OCI-LY3 (cell line): ENCODE measurements around the gene TULP4.

Experiments used
- H2AFZ ChIP-seq: fragments of 200-600, 300-600 bp; shearing (Covaris generic); 2 replicates; pipeline ENCODE4 v1.6.0; 2014; ENCODE audit warnings: antibody characterized with exemption, low read depth, low read length
- H3K27ac ChIP-seq: fragments of 200-600, 300-600 bp; sonication (generic); 2 replicates; pipeline ENCODE4 v1.5.1; 2014; ENCODE audit warnings: mild to moderate bottlenecking, low read length, moderate library complexity, mixed read lengths
- H3K27me3 ChIP-seq: fragments of 200-600, 300-600 bp; sonication (generic); 2 replicates; pipeline ENCODE4 v1.6.1; 2014; ENCODE audit warnings: low read depth, low read length, mixed read lengths
- H3K36me3 ChIP-seq: fragments of 200-600, 300-600 bp; sonication (generic); replicated peaks from 2 replicates; pipeline ENCODE3; 2014; ENCODE audit warnings: low read depth, low read length, mixed read lengths
- H3K4me1 ChIP-seq: fragments of 300-600, 200-600 bp; sonication (generic); 2 replicates; pipeline ENCODE4 v1.6.1; 2014; ENCODE audit warnings: low read length, mixed read lengths
- H3K4me2 ChIP-seq: fragments of 200-600, 300-600 bp; sonication (generic); 2 replicates; pipeline ENCODE4 v1.6.1; 2014; ENCODE audit warnings: low read length, mixed read lengths
- H3K4me3 ChIP-seq: fragments of 300-600, 200-600 bp; sonication (generic); 2 replicates; pipeline ENCODE4 v1.5.1; 2014; ENCODE audit warnings: antibody characterized with exemption, mild to moderate bottlenecking, low read length, moderate library complexity
- H3K79me2 ChIP-seq: fragments of 300-600, 200-600 bp; shearing (Covaris generic); 2 replicates; pipeline ENCODE4 v1.6.1; 2014; ENCODE audit warnings: mild to moderate bottlenecking, low read length, mixed read lengths
- H3K9ac ChIP-seq: fragments of 300-600, 200-600 bp; shearing (Covaris generic); 2 replicates; pipeline ENCODE4 v1.6.0; 2014; ENCODE audit warnings: mild to moderate bottlenecking, low read length, moderate library complexity
- H3K9me3 ChIP-seq: fragments of 200-600, 300-600 bp; shearing (Covaris generic); 2 replicates; pipeline ENCODE4 v1.6.1; 2014; ENCODE audit warnings: low read length, mixed read lengths; ENCODE audit not compliant: insufficient read depth
- H4K20me1 ChIP-seq: fragments of 200-600, 300-600 bp; sonication (generic); 2 replicates; pipeline ENCODE4 v1.6.1; 2016; ENCODE audit warnings: low read length, mixed read lengths; ENCODE audit not compliant: insufficient read depth
- EZH2phosphoT487 ChIP-seq: fragments of 200-600 bp; shearing (Covaris generic); IDR thresholded peaks from 2 replicates; pipeline ENCODE4 v1.6.1; 2018; ENCODE audit warnings: antibody characterized with exemption, mixed run types, low read depth
- TF ChIP-seq, protein P1 (sequence below): fragments of 200-600, 300-600 bp; sonication (generic); IDR thresholded peaks from 2 replicates; pipeline ENCODE4 v1.5.1; 2014; ENCODE audit warnings: antibody characterized with exemption, low read length, low read depth

Gene TULP4

DNA sequence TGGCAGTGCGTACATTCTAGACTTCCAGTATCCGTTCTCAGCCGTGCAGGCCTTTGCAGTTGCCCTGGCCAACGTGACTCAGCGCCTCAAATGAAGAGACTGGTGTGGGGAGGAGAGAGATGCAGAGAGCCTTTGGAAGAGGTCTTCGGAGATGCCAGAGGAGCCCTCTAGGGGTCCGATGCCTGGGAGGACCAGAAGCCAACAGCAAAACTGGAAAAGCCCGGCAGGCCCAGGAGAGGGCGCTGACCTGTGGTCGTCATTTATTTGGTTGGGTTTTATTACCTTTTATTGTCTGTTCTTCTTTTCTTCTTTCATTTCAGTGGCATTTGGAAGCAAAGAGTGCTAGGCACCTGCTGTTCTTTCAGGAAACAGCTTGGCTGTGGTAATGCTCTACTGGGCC is 194.3 kb downstream of the TULP4 start:
- TF ChIP-seq, protein P1, sequence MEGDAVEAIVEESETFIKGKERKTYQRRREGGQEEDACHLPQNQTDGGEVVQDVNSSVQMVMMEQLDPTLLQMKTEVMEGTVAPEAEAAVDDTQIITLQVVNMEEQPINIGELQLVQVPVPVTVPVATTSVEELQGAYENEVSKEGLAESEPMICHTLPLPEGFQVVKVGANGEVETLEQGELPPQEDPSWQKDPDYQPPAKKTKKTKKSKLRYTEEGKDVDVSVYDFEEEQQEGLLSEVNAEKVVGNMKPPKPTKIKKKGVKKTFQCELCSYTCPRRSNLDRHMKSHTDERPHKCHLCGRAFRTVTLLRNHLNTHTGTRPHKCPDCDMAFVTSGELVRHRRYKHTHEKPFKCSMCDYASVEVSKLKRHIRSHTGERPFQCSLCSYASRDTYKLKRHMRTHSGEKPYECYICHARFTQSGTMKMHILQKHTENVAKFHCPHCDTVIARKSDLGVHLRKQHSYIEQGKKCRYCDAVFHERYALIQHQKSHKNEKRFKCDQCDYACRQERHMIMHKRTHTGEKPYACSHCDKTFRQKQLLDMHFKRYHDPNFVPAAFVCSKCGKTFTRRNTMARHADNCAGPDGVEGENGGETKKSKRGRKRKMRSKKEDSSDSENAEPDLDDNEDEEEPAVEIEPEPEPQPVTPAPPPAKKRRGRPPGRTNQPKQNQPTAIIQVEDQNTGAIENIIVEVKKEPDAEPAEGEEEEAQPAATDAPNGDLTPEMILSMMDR = no peak
- TF ChIP-seq EZH2phosphoT487 = no peak
- no peak overlapping the region for H3K9ac ChIP-seq
- no peak overlapping the region for H3K4me3 ChIP-seq
- H3K79me2 ChIP-seq = no peaks in the 10 kb centered on the region
- H3K4me1 ChIP-seq = peaks cover 5% of the 10 kb centered on the region; the same call in 1 of the 2 replicates
- no peak overlapping the region for H3K27ac ChIP-seq
- H3K27me3 ChIP-seq = no peaks in the 10 kb centered on the region
- H2AFZ ChIP-seq = no peak overlapping the region
- no peaks in the 10 kb centered on the region for H4K20me1 ChIP-seq
- H3K4me2 ChIP-seq = no peak overlapping the region
- no peaks in the 10 kb centered on the region for H3K9me3 ChIP-seq
- H3K36me3 ChIP-seq = no peaks in the 10 kb centered on the region

DNA sequence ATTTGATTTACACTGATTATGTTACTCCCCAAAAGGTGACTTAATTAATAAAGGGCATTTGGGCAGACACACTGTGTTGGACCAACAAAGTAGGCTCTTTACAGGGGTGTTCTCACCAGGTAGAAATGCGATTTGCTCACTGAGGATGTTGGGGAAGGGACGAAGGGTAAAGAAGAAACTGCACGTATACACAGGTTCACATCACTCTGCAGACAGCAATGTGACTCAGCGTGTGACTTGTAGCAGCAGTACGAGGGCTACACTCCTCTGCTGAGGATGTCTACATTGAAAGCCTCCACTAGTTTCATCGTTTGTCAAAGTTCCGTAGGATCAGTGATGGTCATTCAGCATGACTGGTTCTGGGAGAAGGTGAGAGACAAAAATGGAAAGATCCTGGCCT is 194.9 kb downstream of the TULP4 start:
- no peak overlapping the region for H3K27ac ChIP-seq
- peaks cover 5% of the 10 kb centered on the region; the same call in 1 of the 2 replicates for H3K4me1 ChIP-seq
- H3K9ac ChIP-seq = no peak overlapping the region
- no peaks in the 10 kb centered on the region for H4K20me1 ChIP-seq
- no peaks in the 10 kb centered on the region for H3K79me2 ChIP-seq
- H3K4me2 ChIP-seq = no peak overlapping the region
- no peaks in the 10 kb centered on the region for H3K27me3 ChIP-seq
- no peak for TF ChIP-seq EZH2phosphoT487
- TF ChIP-seq, protein P1 = no peak
- no peaks in the 10 kb centered on the region for H3K9me3 ChIP-seq
- no peaks in the 10 kb centered on the region for H3K36me3 ChIP-seq
- no peak overlapping the region for H3K4me3 ChIP-seq
- no peak overlapping the region for H2AFZ ChIP-seq

DNA sequence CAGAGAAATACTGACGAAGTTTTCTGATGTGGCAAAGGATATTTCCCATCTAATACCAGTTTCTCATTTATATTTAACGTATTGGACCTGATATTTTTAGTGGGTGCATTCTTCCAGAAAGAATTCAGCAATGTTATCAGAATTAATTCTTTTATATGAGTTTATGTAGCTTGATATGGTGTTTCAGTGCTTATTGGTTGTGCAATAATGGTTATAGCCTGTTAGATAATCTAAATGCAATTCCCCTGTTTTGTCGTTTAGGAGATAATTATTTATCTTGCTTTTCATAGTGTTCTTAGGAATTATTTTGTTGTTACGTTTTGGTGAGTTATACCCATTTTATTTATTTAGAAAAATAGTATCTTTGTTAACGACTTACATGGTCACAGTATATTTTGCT is 196.2 kb downstream of the TULP4 start:
- Histone ChIP-seq H3K27ac (no peak overlapping the region), H4K20me1 (no peaks in the 10 kb centered on the region), H3K27me3 (no peaks in the 10 kb centered on the region), H3K79me2 (no peaks in the 10 kb centered on the region), H3K4me2 (no peak overlapping the region), H3K9ac (no peak overlapping the region), H3K9me3 (no peaks in the 10 kb centered on the region), H3K4me3 (no peak overlapping the region), H2AFZ (no peak overlapping the region), H3K4me1 (peaks cover 5% of the 10 kb centered on the region; the same call in 1 of the 2 replicates), H3K36me3 (no peaks in the 10 kb centered on the region)
- TF ChIP-seq EZH2phosphoT487 = no peak
- TF ChIP-seq, protein P1 = no peak

DNA sequence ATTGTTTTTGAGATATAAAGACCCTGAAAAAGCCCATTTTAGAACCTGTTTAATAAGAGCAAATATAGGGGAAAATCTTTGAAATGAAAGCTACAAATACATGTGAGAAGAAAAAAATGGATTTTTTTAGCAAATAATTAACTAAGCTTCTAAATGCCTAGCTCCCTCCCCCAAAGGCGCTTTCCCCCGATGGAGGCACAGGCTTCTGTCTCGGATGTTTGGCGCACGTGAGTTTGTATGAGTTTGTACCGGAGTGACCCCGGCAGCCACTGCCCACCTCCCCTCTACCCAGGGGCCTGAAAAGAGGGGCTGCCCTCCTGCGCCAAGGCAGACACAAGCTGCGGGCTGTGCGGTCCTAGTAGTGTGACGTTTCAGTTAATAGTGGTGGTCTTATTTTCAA is 197.2 kb downstream of the TULP4 start:
- H3K9ac ChIP-seq = no peak overlapping the region
- no peak overlapping the region for H3K4me3 ChIP-seq
- H2AFZ ChIP-seq = no peak overlapping the region
- TF ChIP-seq EZH2phosphoT487 = no peak
- TF ChIP-seq, protein P1 = no peak
- no peak overlapping the region for H3K4me2 ChIP-seq
- H4K20me1 ChIP-seq = no peaks in the 10 kb centered on the region
- no peaks in the 10 kb centered on the region for H3K36me3 ChIP-seq
- no peak overlapping the region for H3K27ac ChIP-seq
- no peaks in the 10 kb centered on the region for H3K9me3 ChIP-seq
- H3K27me3 ChIP-seq = no peaks in the 10 kb centered on the region
- H3K79me2 ChIP-seq = no peaks in the 10 kb centered on the region
- H3K4me1 ChIP-seq = peaks cover 5% of the 10 kb centered on the region; the same call in 1 of the 2 replicates
